Fibroblast of skin of left quadriceps (primary cell): ENCODE data around the gene EIF3M.

Source experiments
- DNase-seq, 2 experiments: peaks; one replicate each; pipeline ENCODE4 v3.0.0-alpha.2; 2013; ENCODE audit warnings: low read depth in 2 of 2

EIF3M gene

GRCh38 chr11:32583459-32584271, at the start of gene EIF3M:
Gene EIF3M (plus strand): TSS chr11:32583831. CDS start chr11:32583888, 57 bp downstream.
- DNase-seq: peak; percentile 90

- no peak for DNase-seq
These were observed 44.8 kb upstream of the EIF3M start for GRCh38 chr11:32538804-32539203.

- DNase-seq: no peak
These were observed 33.9 kb upstream of the EIF3M start for GRCh38 chr11:32549611-32550187.

- no peak for DNase-seq
These were observed 33.4 kb upstream of the EIF3M start for GRCh38 chr11:32550207-32550606.

- DNase-seq: no peak
These were observed 28.5 kb upstream of the EIF3M start for GRCh38 chr11:32555091-32555490.

GRCh38 chr11:32555895-32556294, 27.7 kb upstream of the EIF3M start:
- DNase-seq: no peak

- DNase-seq: no peak
These were observed 21.8 kb upstream of the EIF3M start for GRCh38 chr11:32561835-32562234.

- DNase-seq: no peak
These were observed 20.6 kb upstream of the EIF3M start for GRCh38 chr11:32562839-32563599.

- no peak for DNase-seq
These were observed 20.1 kb upstream of the EIF3M start for GRCh38 chr11:32563600-32563959.

GRCh38 chr11:32566517-32566916, 17.1 kb upstream of the EIF3M start:
- no peak for DNase-seq

GRCh38 chr11:32567154-32567553, 16.5 kb upstream of the EIF3M start:
- no peak for DNase-seq

- no peak for DNase-seq
These were observed 14.2 kb upstream of the EIF3M start for GRCh38 chr11:32569313-32569881.

- DNase-seq: no peak
These were observed 12.6 kb upstream of the EIF3M start for GRCh38 chr11:32571039-32571438.

GRCh38 chr11:32573228-32573627, 10.4 kb upstream of the EIF3M start:
- DNase-seq: no peak

- no peak for DNase-seq
These were observed 9.2 kb upstream of the EIF3M start for GRCh38 chr11:32574421-32574820.

- no peak for DNase-seq
These were observed 8.6 kb upstream of the EIF3M start for GRCh38 chr11:32575070-32575469.

- DNase-seq: no peak
These were observed 7.2 kb upstream of the EIF3M start for GRCh38 chr11:32576456-32576855.

GRCh38 chr11:32580967-32581366, 2.7 kb upstream of the EIF3M start:
- DNase-seq: no peak

GRCh38 chr11:32581556-32581955, 2.1 kb upstream of the EIF3M start:
- no peak for DNase-seq

GRCh38 chr11:32584921-32585320, 1.3 kb downstream of the EIF3M start:
- DNase-seq: no peak

- DNase-seq: no peak
These were observed 3.1 kb downstream of the EIF3M start for GRCh38 chr11:32586576-32587190.

GRCh38 chr11:32594272-32594671, 10.6 kb downstream of the EIF3M start:
- no peak for DNase-seq
